Transverse colon (tissue), 4 donors: Measurements from ENCODE around the gene TRRAP.

Source experiments
- EP300 ChIP-seq: sonication (generic); formaldehyde crosslinking; IDR thresholded peaks from one replicate; pipeline ENCODE4 v1.6.1; 2017; ENCODE audit warnings: antibody characterized with exemption, low read depth
- POLR2A ChIP-seq: fragments of 450-650 bp; IDR thresholded peaks from one replicate; pipeline ENCODE4 v1.6.1; 2016; ENCODE audit warnings: antibody characterized with exemption, mild to moderate bottlenecking, moderate library complexity
- POLR2AphosphoS5 ChIP-seq, 3 donors: sonication (generic); formaldehyde crosslinking; IDR thresholded peaks; one replicate each; pipeline ENCODE4 v1.6.1; 2016; ENCODE audit warnings: antibody characterized with exemption in 3 of 3
- TF ChIP-seq, protein P1 (sequence below), 5 experiments: fragments of 200-600 bp in 3 of 5; fragments of 450-650 bp in 2 of 5; sonication (generic) in 3 of 5; IDR thresholded peaks; 1 replicate in 2 of 5; 2 replicates in 3 of 5; pipeline ENCODE4 v1.5.1; 2016 to 2017; ENCODE audit warnings: antibody characterized with exemption in 5 of 5, inconsistent platforms in 3 of 5, mild to moderate bottlenecking in 2 of 5, moderate library complexity in 1 of 5

- TF ChIP-seq POLR2AphosphoS5 (IDR thresholded peaks at IDR 0.05) (no peak), POLR2A (no peak), EP300 (no peak)
- TF ChIP-seq, protein P1, sequence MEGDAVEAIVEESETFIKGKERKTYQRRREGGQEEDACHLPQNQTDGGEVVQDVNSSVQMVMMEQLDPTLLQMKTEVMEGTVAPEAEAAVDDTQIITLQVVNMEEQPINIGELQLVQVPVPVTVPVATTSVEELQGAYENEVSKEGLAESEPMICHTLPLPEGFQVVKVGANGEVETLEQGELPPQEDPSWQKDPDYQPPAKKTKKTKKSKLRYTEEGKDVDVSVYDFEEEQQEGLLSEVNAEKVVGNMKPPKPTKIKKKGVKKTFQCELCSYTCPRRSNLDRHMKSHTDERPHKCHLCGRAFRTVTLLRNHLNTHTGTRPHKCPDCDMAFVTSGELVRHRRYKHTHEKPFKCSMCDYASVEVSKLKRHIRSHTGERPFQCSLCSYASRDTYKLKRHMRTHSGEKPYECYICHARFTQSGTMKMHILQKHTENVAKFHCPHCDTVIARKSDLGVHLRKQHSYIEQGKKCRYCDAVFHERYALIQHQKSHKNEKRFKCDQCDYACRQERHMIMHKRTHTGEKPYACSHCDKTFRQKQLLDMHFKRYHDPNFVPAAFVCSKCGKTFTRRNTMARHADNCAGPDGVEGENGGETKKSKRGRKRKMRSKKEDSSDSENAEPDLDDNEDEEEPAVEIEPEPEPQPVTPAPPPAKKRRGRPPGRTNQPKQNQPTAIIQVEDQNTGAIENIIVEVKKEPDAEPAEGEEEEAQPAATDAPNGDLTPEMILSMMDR (IDR thresholded peaks at IDR 0.05) = no peak
Measured at GRCh38 chr7:99004216-99004615, 125.9 kb downstream of the TRRAP start.
